ENCODE results near the gene MIS12.

MIS12 gene

DNA sequence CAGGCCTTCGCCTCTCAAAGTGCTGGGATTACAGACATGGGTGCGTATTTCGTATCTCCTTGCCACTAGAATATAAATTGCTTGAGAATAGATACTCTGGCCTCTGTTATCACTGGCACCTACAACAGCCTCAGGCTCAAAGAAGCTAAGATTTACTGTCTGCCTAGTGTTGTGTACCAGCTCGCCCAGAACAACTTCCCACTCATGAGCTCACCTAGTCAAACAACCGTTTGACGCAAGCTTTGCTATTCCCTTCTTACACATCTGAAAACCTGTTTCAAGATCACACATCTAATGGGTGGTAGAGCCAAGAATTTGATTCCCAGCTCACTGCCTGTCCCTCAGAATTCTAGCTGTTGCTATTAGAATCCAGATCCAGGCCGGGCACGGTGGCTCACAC, 24.4 kb downstream of the MIS12 start:
- Histone ChIP-seq H3K4me1 (ENCODE audit: low read length) (no peaks in the 10 kb centered on the region), H3K9me3 (ENCODE audit: insufficient read depth, low read length) (no peaks in the 10 kb centered on the region), H3K27me3 (ENCODE audit: low read depth, low read length) (no peaks in the 10 kb centered on the region), H3K4me2 (ENCODE audit: low read length) (no peak overlapping the region), H3K4me3 (ENCODE audit: low read length) (no peak overlapping the region), H3K36me3 (replicated peaks; ENCODE audit: low read depth, low read length) (no peaks in the 10 kb centered on the region), H2AFZ (ENCODE audit: low read depth, low read length) (no peak overlapping the region), H3K79me2 (ENCODE audit: low read length) (no peaks in the 10 kb centered on the region), H4K20me1 (ENCODE audit: insufficient read depth, low read length) (no peaks in the 10 kb centered on the region), H3K9ac (ENCODE audit: low read length) (no peak overlapping the region), H3K27ac (ENCODE audit: low read length) (no peak overlapping the region)
- TF ChIP-seq EZH2phosphoT487 (IDR thresholded peaks at IDR 0.05; ENCODE audit: low read depth), result no peak
- TF ChIP-seq, protein P1, sequence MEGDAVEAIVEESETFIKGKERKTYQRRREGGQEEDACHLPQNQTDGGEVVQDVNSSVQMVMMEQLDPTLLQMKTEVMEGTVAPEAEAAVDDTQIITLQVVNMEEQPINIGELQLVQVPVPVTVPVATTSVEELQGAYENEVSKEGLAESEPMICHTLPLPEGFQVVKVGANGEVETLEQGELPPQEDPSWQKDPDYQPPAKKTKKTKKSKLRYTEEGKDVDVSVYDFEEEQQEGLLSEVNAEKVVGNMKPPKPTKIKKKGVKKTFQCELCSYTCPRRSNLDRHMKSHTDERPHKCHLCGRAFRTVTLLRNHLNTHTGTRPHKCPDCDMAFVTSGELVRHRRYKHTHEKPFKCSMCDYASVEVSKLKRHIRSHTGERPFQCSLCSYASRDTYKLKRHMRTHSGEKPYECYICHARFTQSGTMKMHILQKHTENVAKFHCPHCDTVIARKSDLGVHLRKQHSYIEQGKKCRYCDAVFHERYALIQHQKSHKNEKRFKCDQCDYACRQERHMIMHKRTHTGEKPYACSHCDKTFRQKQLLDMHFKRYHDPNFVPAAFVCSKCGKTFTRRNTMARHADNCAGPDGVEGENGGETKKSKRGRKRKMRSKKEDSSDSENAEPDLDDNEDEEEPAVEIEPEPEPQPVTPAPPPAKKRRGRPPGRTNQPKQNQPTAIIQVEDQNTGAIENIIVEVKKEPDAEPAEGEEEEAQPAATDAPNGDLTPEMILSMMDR (IDR thresholded peaks at IDR 0.05; ENCODE audit: low read depth, low read length), result no peak

DNA sequence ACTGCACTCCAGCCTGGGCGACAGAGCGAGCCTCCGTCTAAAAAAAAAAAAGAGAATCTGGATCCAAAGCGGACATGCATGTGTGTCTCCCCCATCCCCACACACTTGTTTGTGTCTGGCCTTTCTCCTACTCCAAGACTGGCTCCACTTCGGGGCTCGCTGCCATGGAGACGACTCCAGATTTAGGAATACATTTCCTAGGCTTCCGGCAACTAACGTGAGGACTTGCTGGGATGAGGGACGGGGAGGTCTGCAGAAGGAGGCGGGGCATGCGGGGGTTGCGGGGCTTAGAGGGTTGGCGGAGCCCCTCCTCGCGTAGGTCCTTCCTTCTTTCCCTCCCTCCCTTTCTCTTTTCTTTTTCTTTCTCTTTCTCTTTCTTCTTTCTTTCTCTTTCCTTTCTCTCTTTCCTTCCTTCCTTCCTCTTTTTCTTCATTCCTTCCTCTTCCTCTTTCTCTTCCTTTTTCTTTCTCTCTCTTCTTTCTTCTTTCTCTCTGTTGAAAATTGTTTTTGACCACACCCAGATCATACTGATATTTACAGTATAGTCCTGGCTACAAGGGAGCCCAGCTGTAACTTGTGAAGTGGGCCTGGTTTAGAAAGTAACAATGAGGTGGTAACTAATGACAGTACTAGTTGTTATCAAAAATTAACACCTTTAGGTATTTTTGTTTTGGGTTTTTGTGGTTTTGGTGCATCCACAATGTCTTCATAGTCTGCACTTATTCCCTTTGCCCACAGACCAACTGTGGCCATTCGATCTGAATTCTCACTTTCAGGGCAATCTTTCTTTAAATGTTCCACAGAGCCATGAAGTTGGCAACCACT, 25.2 kb downstream of the MIS12 start:
- Histone ChIP-seq H4K20me1 (ENCODE audit: insufficient read depth, low read length) (no peaks in the 10 kb centered on the region), H3K4me2 (ENCODE audit: low read length) (no peak overlapping the region), H3K36me3 (replicated peaks; ENCODE audit: low read depth, low read length) (no peaks in the 10 kb centered on the region), H3K79me2 (ENCODE audit: low read length) (no peaks in the 10 kb centered on the region), H3K4me1 (ENCODE audit: low read length) (no peaks in the 10 kb centered on the region), H3K27ac (ENCODE audit: low read length) (no peak overlapping the region), H3K9me3 (ENCODE audit: insufficient read depth, low read length) (no peaks in the 10 kb centered on the region), H3K27me3 (ENCODE audit: low read depth, low read length) (no peaks in the 10 kb centered on the region), H3K4me3 (ENCODE audit: low read length) (no peak overlapping the region), H2AFZ (ENCODE audit: low read depth, low read length) (no peak overlapping the region), H3K9ac (ENCODE audit: low read length) (no peak overlapping the region)
- no peak for TF ChIP-seq EZH2phosphoT487 (IDR thresholded peaks at IDR 0.05; ENCODE audit: low read depth)
- TF ChIP-seq, protein P1 (IDR thresholded peaks at IDR 0.05; ENCODE audit: low read depth, low read length), result no peak

- no peak overlapping the region for H2AFZ ChIP-seq (ENCODE audit: low read depth, low read length)
- no peak overlapping the region for H3K4me3 ChIP-seq (ENCODE audit: low read length)
- H3K79me2 ChIP-seq (ENCODE audit: low read length), result no peaks in the 10 kb centered on the region
- no peaks in the 10 kb centered on the region for H3K4me1 ChIP-seq (ENCODE audit: low read length)
- H3K4me2 ChIP-seq (ENCODE audit: low read length), result no peak overlapping the region
- no peak overlapping the region for H3K27ac ChIP-seq (ENCODE audit: low read length)
- no peaks in the 10 kb centered on the region for H3K36me3 ChIP-seq (replicated peaks; ENCODE audit: low read depth, low read length)
- H3K9me3 ChIP-seq (ENCODE audit: insufficient read depth, low read length), result no peaks in the 10 kb centered on the region
- H3K9ac ChIP-seq (ENCODE audit: low read length), result no peak overlapping the region
- no peak for TF ChIP-seq EZH2phosphoT487 (IDR thresholded peaks at IDR 0.05; ENCODE audit: low read depth)
- TF ChIP-seq, protein P1 (IDR thresholded peaks at IDR 0.05; ENCODE audit: low read depth, low read length), result no peak
- H3K27me3 ChIP-seq (ENCODE audit: low read depth, low read length), result no peaks in the 10 kb centered on the region
- no peaks in the 10 kb centered on the region for H4K20me1 ChIP-seq (ENCODE audit: insufficient read depth, low read length)
Measured at GRCh38 chr17:5513628-5514027, 27.3 kb downstream of the MIS12 start.

DNA sequence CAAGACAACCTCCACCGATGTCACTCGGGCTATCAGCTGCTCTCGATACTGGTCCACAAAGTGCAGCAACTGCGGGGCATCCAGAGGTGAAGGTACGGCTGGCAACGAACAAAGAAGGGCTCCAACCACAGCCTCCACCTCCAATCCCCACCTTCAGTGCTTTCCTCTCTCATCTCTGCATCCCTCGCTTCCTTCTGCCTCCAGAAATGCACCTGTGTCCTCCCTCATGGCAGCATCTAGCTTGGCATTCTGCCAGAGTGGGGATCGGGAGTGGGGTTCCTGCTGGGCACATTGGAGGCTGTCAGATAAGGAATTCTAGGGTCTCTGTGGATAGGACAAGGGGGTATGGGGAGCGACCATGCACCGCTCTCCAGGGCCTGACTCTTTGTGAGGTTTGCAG, 28.6 kb downstream of the MIS12 start:
- Histone ChIP-seq H4K20me1 (ENCODE audit: insufficient read depth, low read length) (no peaks in the 10 kb centered on the region), H3K4me3 (ENCODE audit: low read length) (no peak overlapping the region), H3K79me2 (ENCODE audit: low read length) (no peaks in the 10 kb centered on the region), H3K9ac (ENCODE audit: low read length) (no peak overlapping the region), H2AFZ (ENCODE audit: low read depth, low read length) (no peak overlapping the region), H3K4me2 (ENCODE audit: low read length) (no peak overlapping the region), H3K36me3 (replicated peaks; ENCODE audit: low read depth, low read length) (no peaks in the 10 kb centered on the region), H3K4me1 (ENCODE audit: low read length) (no peaks in the 10 kb centered on the region), H3K9me3 (ENCODE audit: insufficient read depth, low read length) (no peaks in the 10 kb centered on the region), H3K27ac (ENCODE audit: low read length) (no peak overlapping the region), H3K27me3 (ENCODE audit: low read depth, low read length) (no peaks in the 10 kb centered on the region)
- no peak for TF ChIP-seq EZH2phosphoT487 (IDR thresholded peaks at IDR 0.05; ENCODE audit: low read depth)
- TF ChIP-seq, protein P1 (IDR thresholded peaks at IDR 0.05; ENCODE audit: low read depth, low read length), result no peak

Data from OCI-LY3 (cell line).